Stimulated activated CD8-positive, alpha-beta memory T cell treated with anti-CD3 and anti-CD28 coated beads, Interleukin-15, amount 100 ng/mL, for 24 hours (primary cell): ENCODE data around the gene UNC50.
"Not testable (repeated sequence)": the region's sequence is repeated elsewhere in the genome, so short reads cannot be mapped to it uniquely, and the experiment has no call there.

ENCODE experiments used
- DNase-seq: peaks from one replicate; pipeline ENCODE4 v3.0.0-alpha.2; 2020; ENCODE audit warnings: low read depth

The UNC50 gene

GRCh38 chr2:98608962-98609604, 694 bp downstream of the UNC50 start:
- DNase-seq = no peak

- no peak for DNase-seq
Observed at GRCh38 chr2:98614024-98614739, 5.8 kb downstream of the UNC50 start.

- no peak for DNase-seq
Observed at GRCh38 chr2:98615481-98615880, 7.1 kb downstream of the UNC50 start.

GRCh38 chr2:98617149-98617548, 8.8 kb downstream of the UNC50 start:
- DNase-seq = no peak

GRCh38 chr2:98623657-98624056, 15.3 kb downstream of the UNC50 start:
- no peak for DNase-seq

GRCh38 chr2:98632351-98632750, 24.0 kb downstream of the UNC50 start:
- DNase-seq = no peak

- DNase-seq = no peak
Observed at GRCh38 chr2:98634406-98635092, 26.2 kb downstream of the UNC50 start.

- no peak for DNase-seq
Observed at GRCh38 chr2:98637401-98638147, 29.2 kb downstream of the UNC50 start.

GRCh38 chr2:98643496-98644100, 35.2 kb downstream of the UNC50 start:
- no peak for DNase-seq

GRCh38 chr2:98647636-98648035, 39.2 kb downstream of the UNC50 start:
- DNase-seq = no peak

GRCh38 chr2:98648451-98648850, 40.1 kb downstream of the UNC50 start:
- no peak for DNase-seq

GRCh38 chr2:98649135-98649991, 41.0 kb downstream of the UNC50 start:
- DNase-seq = peak; percentile 38

GRCh38 chr2:98649992-98650375, 41.6 kb downstream of the UNC50 start:
- no peak for DNase-seq

GRCh38 chr2:98650998-98651397, 42.6 kb downstream of the UNC50 start:
- DNase-seq = no peak

GRCh38 chr2:98654699-98655495, 46.5 kb downstream of the UNC50 start:
- no peak for DNase-seq

- DNase-seq = no peak
Observed at GRCh38 chr2:98656800-98657199, 48.4 kb downstream of the UNC50 start.

- no peak for DNase-seq
Observed at GRCh38 chr2:98658816-98659490, 50.6 kb downstream of the UNC50 start.

- DNase-seq = not testable (repeated sequence)
Observed at GRCh38 chr2:98659491-98659840, 51.1 kb downstream of the UNC50 start.

GRCh38 chr2:98663511-98664090, 55.2 kb downstream of the UNC50 start:
- no peak for DNase-seq
